ENCODE measurements around the gene ZXDC. TPM values are rescaled to one million over a fixed set of nuclear protein-coding genes. Genes with fewer than 3 reads are reported as not detected.

Gene ZXDC
- total and polyA plus RNA-seq, 9 of the 15 experiments (the other 6 are each of a cell fraction or from before 2014, with no cell fraction given): 0.59 to 13.4 (median 7.3) TPM

GRCh38 chr3:126499401-126499800 is 23.7 kb upstream of the ZXDC start:
- no peak for FAIRE-seq
- ATAC-seq: no peak
- POLR2A ChIA-PET: no interaction called here

DNA sequence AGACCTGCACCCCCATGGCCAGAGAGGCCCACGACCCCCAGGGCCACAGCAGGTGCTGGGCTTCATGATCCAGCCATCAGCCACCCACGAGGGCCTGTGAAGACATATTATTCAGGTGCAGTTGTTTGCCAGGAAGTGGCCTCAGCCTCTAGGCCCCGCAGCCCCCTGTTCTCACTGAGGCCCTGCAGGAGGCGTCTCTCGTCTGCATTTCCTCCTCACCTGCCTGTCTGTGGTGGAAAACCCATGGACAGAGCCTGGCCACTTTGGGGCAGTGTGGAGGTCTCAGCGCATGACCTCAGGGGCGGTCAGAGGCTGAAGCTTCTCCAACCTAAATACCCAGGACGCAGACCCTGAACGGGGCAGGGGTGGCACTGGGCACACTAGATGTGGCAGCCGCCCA is 23.2 kb upstream of the ZXDC start:
- Histone ChIP-seq H3K27me3 (ENCODE audit: control insufficient read depth in 2 of 2, insufficient read depth in 2 of 2, low read length in 2 of 2) (peaks cover 0 to 19% of the 10 kb centered on the region in 2 experiments; a peak in 2 of 5 replicates), H3K27ac (ENCODE audit: extremely low read depth, low read depth, low read length) (no peak overlapping the region), H3K79me2 (ENCODE audit: control insufficient read depth, insufficient read depth, low read length) (no peaks in the 10 kb centered on the region), H3K9ac (ENCODE audit: insufficient read depth in 1 of 2, low read depth in 2 of 2, low read length in 2 of 2) (no peak overlapping the region), H3K4me2 (ENCODE audit: insufficient read depth, low read length) (no peak overlapping the region), H3K9me3 (replicated peaks; ENCODE audit: control insufficient read depth, insufficient read depth, low read depth, low read length) (no peaks in the 10 kb centered on the region), H3K4me3 (no peak overlapping the region), H3K4me1 (replicated peaks in 1 of 2; ENCODE audit: control insufficient read depth in 2 of 2, insufficient read depth in 2 of 2, low read length in 2 of 2) (no peaks in the 10 kb centered on the region), H3K9me1 (ENCODE audit: control insufficient read depth, insufficient read depth, low read length) (no peaks in the 10 kb centered on the region), H4K20me1 (replicated peaks; ENCODE audit: control insufficient read depth, insufficient read depth, low read length) (no peaks in the 10 kb centered on the region; the same call in 1 of the 2 replicates), H3K36me3 (ENCODE audit: control insufficient read depth, insufficient read depth, low read length) (no peaks in the 10 kb centered on the region), H2AFZ (ENCODE audit: low read depth, low read length) (no peak overlapping the region)
- ATAC-seq: peak; percentile 63; the same call in 2 of the 3 replicates
- no TSS peak for BruUV-seq (replicated peaks)
- WGBS (ENCODE audit: insufficient coverage, low coverage, missing lambda C conversion rate): 7% methylated on average over 8 of the region's 10 CpGs
- TF ChIP-seq, protein P1, sequence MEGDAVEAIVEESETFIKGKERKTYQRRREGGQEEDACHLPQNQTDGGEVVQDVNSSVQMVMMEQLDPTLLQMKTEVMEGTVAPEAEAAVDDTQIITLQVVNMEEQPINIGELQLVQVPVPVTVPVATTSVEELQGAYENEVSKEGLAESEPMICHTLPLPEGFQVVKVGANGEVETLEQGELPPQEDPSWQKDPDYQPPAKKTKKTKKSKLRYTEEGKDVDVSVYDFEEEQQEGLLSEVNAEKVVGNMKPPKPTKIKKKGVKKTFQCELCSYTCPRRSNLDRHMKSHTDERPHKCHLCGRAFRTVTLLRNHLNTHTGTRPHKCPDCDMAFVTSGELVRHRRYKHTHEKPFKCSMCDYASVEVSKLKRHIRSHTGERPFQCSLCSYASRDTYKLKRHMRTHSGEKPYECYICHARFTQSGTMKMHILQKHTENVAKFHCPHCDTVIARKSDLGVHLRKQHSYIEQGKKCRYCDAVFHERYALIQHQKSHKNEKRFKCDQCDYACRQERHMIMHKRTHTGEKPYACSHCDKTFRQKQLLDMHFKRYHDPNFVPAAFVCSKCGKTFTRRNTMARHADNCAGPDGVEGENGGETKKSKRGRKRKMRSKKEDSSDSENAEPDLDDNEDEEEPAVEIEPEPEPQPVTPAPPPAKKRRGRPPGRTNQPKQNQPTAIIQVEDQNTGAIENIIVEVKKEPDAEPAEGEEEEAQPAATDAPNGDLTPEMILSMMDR (IDR thresholded peaks at IDR 0.05 in 2 of 3, conservative IDR thresholded peaks at IDR 0.05 in 1 of 3; ENCODE audit: insufficient read depth in 2 of 3, low read depth in 1 of 3, low read length in 3 of 3): peak; percentile 18 to 39 (median 21); a peak in 3 of 6 replicates
- no peak for TF ChIP-seq RBM34 (IDR thresholded peaks at IDR 0.05; ENCODE audit: borderline replicate concordance, insufficient read depth, low read length)
- no peak for FAIRE-seq
- intact Hi-C loops (cut with micrococcal nuclease) (no loop called here), in situ Hi-C loops (cut with MboI) (no loop called here)
- CTCF ChIA-PET (ENCODE audit: low intra/inter-chr PET ratio): no interaction called here
- POLR2A ChIA-PET: no interaction called here
- DNase-seq (ENCODE audit: extremely low read depth in 1 of 4, low spot score in 3 of 4): no peak

More at GRCh38 chr3:126499401-126499800, 23.7 kb upstream of the ZXDC start:
- no TSS peak for BruUV-seq (replicated peaks)
- Histone ChIP-seq H4K20me1 (replicated peaks; ENCODE audit: control insufficient read depth, insufficient read depth, low read length) (no peaks in the 10 kb centered on the region; the same call in 1 of the 2 replicates), H3K36me3 (ENCODE audit: control insufficient read depth, insufficient read depth, low read length) (no peaks in the 10 kb centered on the region), H3K79me2 (ENCODE audit: control insufficient read depth, insufficient read depth, low read length) (no peaks in the 10 kb centered on the region), H3K27me3 (ENCODE audit: control insufficient read depth in 2 of 2, insufficient read depth in 2 of 2, low read length in 2 of 2) (peaks cover 0 to 20% of the 10 kb centered on the region in 2 experiments; a peak in 2 of 5 replicates), H2AFZ (ENCODE audit: low read depth, low read length) (no peak overlapping the region), H3K4me1 (replicated peaks in 1 of 2; ENCODE audit: control insufficient read depth in 2 of 2, insufficient read depth in 2 of 2, low read length in 2 of 2) (no peaks in the 10 kb centered on the region), H3K4me2 (ENCODE audit: insufficient read depth, low read length) (no peak overlapping the region), H3K27ac (ENCODE audit: extremely low read depth, low read depth, low read length) (no peak overlapping the region), H3K4me3 (no peak overlapping the region), H3K9me3 (replicated peaks; ENCODE audit: control insufficient read depth, insufficient read depth, low read depth, low read length) (no peaks in the 10 kb centered on the region), H3K9ac (ENCODE audit: insufficient read depth in 1 of 2, low read depth in 2 of 2, low read length in 2 of 2) (no peak overlapping the region), H3K9me1 (ENCODE audit: control insufficient read depth, insufficient read depth, low read length) (no peaks in the 10 kb centered on the region)
- CTCF ChIA-PET (ENCODE audit: low intra/inter-chr PET ratio): no interaction called here
- TF ChIP-seq ZNF699 (CRISPR knock-in tag; IDR thresholded peaks at IDR 0.05; ENCODE audit: insufficient replicate concordance) (no peak), PHB (CRISPR knock-in tag; IDR thresholded peaks at IDR 0.05) (no peak), CC2D1A (IDR thresholded peaks at IDR 0.05) (no peak)
- DNase-seq (ENCODE audit: extremely low read depth in 1 of 4, low spot score in 3 of 4): no peak
- intact Hi-C loops (cut with micrococcal nuclease) (no loop called here), in situ Hi-C loops (cut with MboI) (no loop called here)
- 8% methylated on average over 9 of the region's 9 CpGs for WGBS (ENCODE audit: insufficient coverage, low coverage, missing lambda C conversion rate)
